Activated CD8-positive, alpha-beta T cell treated with anti-CD3 and anti-CD28 coated beads for 36 hours (primary cell): ENCODE measurements around the gene GSG1L2. TPM values are rescaled to one million over a fixed set of nuclear protein-coding genes. Genes with fewer than 3 reads are reported as not detected.

ENCODE experiments used
- ATAC-seq: fragments of 200-7000 bp; cut with Tn5 transposase; one replicate; pipeline ENCODE4 v1.10.0; 2021; ENCODE audit warnings: mild to moderate bottlenecking, moderate library complexity
- CTCF ChIA-PET: fragments of 350-600 bp; sonication (Branson Sonifier 250); formaldehyde crosslinking; loops from one replicate; lab custom pipeline; 2021; ENCODE audit warnings: antibody characterized with exemption; lab: Charles Lee
- POLR2A ChIA-PET: fragments of 350-600 bp; sonication (Branson Sonifier 250); formaldehyde crosslinking; loops from one replicate; lab custom pipeline; 2021; ENCODE audit warnings: antibody characterized with exemption; lab: Charles Lee
- DNase-seq: peaks from one replicate; pipeline ENCODE4 v3.0.0-alpha.2; 2020
- H3K27ac Mint-ChIP-seq: one replicate; pipeline ENCODE4 v1.8.0; 2021; ENCODE audit warnings: mild to moderate bottlenecking, mixed read lengths
- H3K27me3 Mint-ChIP-seq: one replicate; pipeline ENCODE4 v1.8.0; 2021; ENCODE audit warnings: mixed read lengths
- H3K36me3 Mint-ChIP-seq: one replicate; pipeline ENCODE4 v1.8.0; 2021; ENCODE audit warnings: low read depth, mixed read lengths
- H3K4me1 Mint-ChIP-seq: one replicate; pipeline ENCODE4 v1.8.0; 2021; ENCODE audit warnings: low read depth, mixed read lengths
- H3K4me3 Mint-ChIP-seq: one replicate; pipeline ENCODE4 v1.8.0; 2021; ENCODE audit warnings: mild to moderate bottlenecking, moderate library complexity, mixed read lengths
- H3K9me3 Mint-ChIP-seq: one replicate; pipeline ENCODE4 v1.8.0; 2021; ENCODE audit warnings: mixed read lengths
- CTCF ChIP-seq: fragments of 200-600 bp; IDR thresholded peaks from one replicate; pipeline ENCODE4 v1.8.0; 2022; ENCODE audit warnings: antibody characterized with exemption, mild to moderate bottlenecking
- intact Hi-C: fragments of 100-400 bp; cut with micrococcal nuclease; formaldehyde crosslinking; loops from one replicate; pipeline ENCODE4 v1.10.0; 2022
- total RNA-seq, 2 experiments: library from RNA; stranded (reverse); gene quantifications; one replicate each; pipeline ENCODE4 v1.2.3, GENCODE V29; 2021

GSG1L2 gene
- total RNA-seq, 2 experiments from 2014 or later: not detected

GRCh38 chr17:9811537-9811936 lies 10.3 kb downstream of the GSG1L2 start:
- intact Hi-C loops: no loop called here
- H3K27me3 Mint-ChIP-seq: peaks cover 2% of the 10 kb centered on the region
- CTCF ChIA-PET: no interaction called here

GRCh38 chr17:9811086-9811485 lies 10.8 kb downstream of the GSG1L2 start:
- Mint-ChIP-seq H3K4me1 (no peaks in the 10 kb centered on the region), H3K36me3 (no peaks in the 10 kb centered on the region), H3K27ac (no peak overlapping the region), H3K9me3 (no peaks in the 10 kb centered on the region), H3K27me3 (peaks cover 2% of the 10 kb centered on the region), H3K4me3 (no peak overlapping the region)
- intact Hi-C loops: no loop called here
- no peak for DNase-seq
- ATAC-seq: no peak
- CTCF ChIA-PET: no interaction called here
- POLR2A ChIA-PET: no interaction called here
- no peak for TF ChIP-seq CTCF

More at GRCh38 chr17:9811537-9811936, 10.3 kb downstream of the GSG1L2 start:
- no peak for ATAC-seq
- Mint-ChIP-seq H3K27ac (no peak overlapping the region), H3K4me1 (no peaks in the 10 kb centered on the region), H3K36me3 (no peaks in the 10 kb centered on the region), H3K9me3 (no peaks in the 10 kb centered on the region), H3K4me3 (no peak overlapping the region)
- DNase-seq: no peak
- no peak for TF ChIP-seq CTCF
- POLR2A ChIA-PET: no interaction called here

- H3K4me1 Mint-ChIP-seq: no peaks in the 10 kb centered on the region
- intact Hi-C loops: no loop called here
- ChIA-PET CTCF (no interaction called here), POLR2A (no interaction called here)
- no peak overlapping the region for H3K4me3 Mint-ChIP-seq
- no peaks in the 10 kb centered on the region for H3K36me3 Mint-ChIP-seq
- no peak for DNase-seq
- H3K27me3 Mint-ChIP-seq: peaks cover 2% of the 10 kb centered on the region
- no peak for TF ChIP-seq CTCF
- no peak overlapping the region for H3K27ac Mint-ChIP-seq
- ATAC-seq: no peak
- H3K9me3 Mint-ChIP-seq: no peaks in the 10 kb centered on the region
Measured at GRCh38 chr17:9810100-9810949, 11.6 kb downstream of the GSG1L2 start.

GRCh38 chr17:9809409-9809808 lies 12.5 kb downstream of the GSG1L2 start:
- ChIA-PET CTCF (no interaction called here), POLR2A (no interaction called here)
- DNase-seq (no peak), ATAC-seq (no peak)
- Mint-ChIP-seq H3K4me1 (no peaks in the 10 kb centered on the region), H3K9me3 (no peaks in the 10 kb centered on the region), H3K27me3 (peaks cover 5% of the 10 kb centered on the region), H3K4me3 (no peak overlapping the region), H3K36me3 (no peaks in the 10 kb centered on the region), H3K27ac (no peak overlapping the region)
- no peak for TF ChIP-seq CTCF
- intact Hi-C loops: no loop called here

GRCh38 chr17:9806699-9807098 lies 15.2 kb downstream of the GSG1L2 start:
- DNase-seq (no peak), ATAC-seq (no peak)
- ChIA-PET POLR2A (no interaction called here), CTCF (no interaction called here)
- Mint-ChIP-seq H3K27me3 (peaks cover 11% of the 10 kb centered on the region), H3K4me3 (no peak overlapping the region), H3K27ac (no peak overlapping the region), H3K4me1 (no peaks in the 10 kb centered on the region), H3K36me3 (no peaks in the 10 kb centered on the region), H3K9me3 (no peaks in the 10 kb centered on the region)
- TF ChIP-seq CTCF: no peak
- intact Hi-C loops: no loop called here
